IPS-18a (cell line): ENCODE results near the gene AFAP1L1.

Experiments used
- H3K27ac ChIP-seq: one replicate; pipeline ENCODE4 v1.5.1; 2013; ENCODE audit warnings: low read length
- H3K27me3 ChIP-seq: one replicate; pipeline ENCODE4 v1.6.1; 2013; ENCODE audit warnings: mild to moderate bottlenecking, low read length; ENCODE audit not compliant: control insufficient read depth, insufficient read depth
- H3K36me3 ChIP-seq: one replicate; pipeline ENCODE4 v1.6.1; 2013; ENCODE audit warnings: low read depth, low read length; ENCODE audit not compliant: control insufficient read depth
- H3K4me1 ChIP-seq: one replicate; pipeline ENCODE4 v1.6.1; 2013; ENCODE audit warnings: low read depth, low read length; ENCODE audit not compliant: control insufficient read depth
- H3K4me3 ChIP-seq: one replicate; pipeline ENCODE4 v1.5.1; 2013; ENCODE audit warnings: low read length
- H3K9ac ChIP-seq: one replicate; pipeline ENCODE4 v1.6.1; 2013; ENCODE audit warnings: mild to moderate bottlenecking, low read length, moderate library complexity
- H3K9me3 ChIP-seq: one replicate; pipeline ENCODE4 v1.6.1; 2013; ENCODE audit warnings: low read depth, low read length; ENCODE audit not compliant: control insufficient read depth

AFAP1L1 gene

GRCh38 chr5:149322518-149322917, 50.9 kb downstream of the AFAP1L1 start:
- no peaks in the 10 kb centered on the region for H3K36me3 ChIP-seq
- no peak overlapping the region for H3K27ac ChIP-seq
- H3K9me3 ChIP-seq = no peaks in the 10 kb centered on the region
- H3K4me1 ChIP-seq = peaks cover 3% of the 10 kb centered on the region
- H3K4me3 ChIP-seq = no peak overlapping the region
- H3K27me3 ChIP-seq = no peaks in the 10 kb centered on the region
- no peak overlapping the region for H3K9ac ChIP-seq

GRCh38 chr5:149323210-149323609, 51.6 kb downstream of the AFAP1L1 start:
- H3K27me3 ChIP-seq = no peaks in the 10 kb centered on the region
- no peak overlapping the region for H3K27ac ChIP-seq
- no peak overlapping the region for H3K9ac ChIP-seq
- no peaks in the 10 kb centered on the region for H3K9me3 ChIP-seq
- H3K36me3 ChIP-seq = no peaks in the 10 kb centered on the region
- H3K4me3 ChIP-seq = no peak overlapping the region
- peaks cover 3% of the 10 kb centered on the region for H3K4me1 ChIP-seq

- Histone ChIP-seq H3K27ac (no peak overlapping the region), H3K4me1 (peaks cover 3% of the 10 kb centered on the region), H3K4me3 (no peak overlapping the region), H3K27me3 (no peaks in the 10 kb centered on the region), H3K9me3 (no peaks in the 10 kb centered on the region), H3K9ac (no peak overlapping the region), H3K36me3 (no peaks in the 10 kb centered on the region)
Observed at GRCh38 chr5:149323621-149324205, 52.1 kb downstream of the AFAP1L1 start.

- H3K4me1 ChIP-seq = peaks cover 3% of the 10 kb centered on the region
- no peak overlapping the region for H3K9ac ChIP-seq
- no peaks in the 10 kb centered on the region for H3K27me3 ChIP-seq
- H3K4me3 ChIP-seq = no peak overlapping the region
- no peaks in the 10 kb centered on the region for H3K9me3 ChIP-seq
- H3K27ac ChIP-seq = no peak overlapping the region
- no peaks in the 10 kb centered on the region for H3K36me3 ChIP-seq
Observed at GRCh38 chr5:149324641-149325040, 53.0 kb downstream of the AFAP1L1 start.

GRCh38 chr5:149325166-149325735, 53.6 kb downstream of the AFAP1L1 start:
- no peaks in the 10 kb centered on the region for H3K27me3 ChIP-seq
- H3K27ac ChIP-seq = no peak overlapping the region

GRCh38 chr5:149325894-149326293, 54.2 kb downstream of the AFAP1L1 start:
- Histone ChIP-seq H3K9ac (no peak overlapping the region), H3K27me3 (no peaks in the 10 kb centered on the region), H3K27ac (no peak overlapping the region), H3K36me3 (no peaks in the 10 kb centered on the region), H3K4me1 (peaks cover under 1% of the 10 kb centered on the region), H3K9me3 (no peaks in the 10 kb centered on the region), H3K4me3 (no peak overlapping the region)

More at GRCh38 chr5:149325166-149325735, 53.6 kb downstream of the AFAP1L1 start:
- H3K4me1 ChIP-seq = peaks cover 3% of the 10 kb centered on the region
- no peaks in the 10 kb centered on the region for H3K36me3 ChIP-seq
- no peak overlapping the region for H3K4me3 ChIP-seq
- H3K9me3 ChIP-seq = no peaks in the 10 kb centered on the region
- H3K9ac ChIP-seq = no peak overlapping the region

GRCh38 chr5:149326611-149327010, 55.0 kb downstream of the AFAP1L1 start:
- no peaks in the 10 kb centered on the region for H3K27me3 ChIP-seq
- H3K4me3 ChIP-seq = no peak overlapping the region
- no peak overlapping the region for H3K27ac ChIP-seq
- H3K9me3 ChIP-seq = no peaks in the 10 kb centered on the region
- no peaks in the 10 kb centered on the region for H3K4me1 ChIP-seq
- no peak overlapping the region for H3K9ac ChIP-seq
- no peaks in the 10 kb centered on the region for H3K36me3 ChIP-seq

GRCh38 chr5:149328177-149328576, 56.5 kb downstream of the AFAP1L1 start:
- Histone ChIP-seq H3K27me3 (no peaks in the 10 kb centered on the region), H3K4me1 (no peaks in the 10 kb centered on the region), H3K36me3 (no peaks in the 10 kb centered on the region), H3K4me3 (no peak overlapping the region), H3K9me3 (no peaks in the 10 kb centered on the region), H3K27ac (no peak overlapping the region), H3K9ac (no peak overlapping the region)

- Histone ChIP-seq H3K4me1 (no peaks in the 10 kb centered on the region), H3K27me3 (no peaks in the 10 kb centered on the region), H3K9me3 (no peaks in the 10 kb centered on the region), H3K27ac (no peak overlapping the region), H3K4me3 (no peak overlapping the region), H3K36me3 (no peaks in the 10 kb centered on the region), H3K9ac (no peak overlapping the region)
Observed at GRCh38 chr5:149333711-149334443, 62.2 kb downstream of the AFAP1L1 start.

GRCh38 chr5:149337736-149338135, 66.1 kb downstream of the AFAP1L1 start:
- Histone ChIP-seq H3K9ac (no peak overlapping the region), H3K4me3 (no peak overlapping the region), H3K27ac (no peak overlapping the region), H3K36me3 (no peaks in the 10 kb centered on the region), H3K9me3 (no peaks in the 10 kb centered on the region), H3K27me3 (no peaks in the 10 kb centered on the region), H3K4me1 (no peaks in the 10 kb centered on the region)

- H3K27ac ChIP-seq = no peak overlapping the region
- H3K36me3 ChIP-seq = no peaks in the 10 kb centered on the region
- H3K9ac ChIP-seq = no peak overlapping the region
- no peaks in the 10 kb centered on the region for H3K9me3 ChIP-seq
- no peaks in the 10 kb centered on the region for H3K4me1 ChIP-seq
- no peak overlapping the region for H3K4me3 ChIP-seq
- H3K27me3 ChIP-seq = no peaks in the 10 kb centered on the region
Observed at GRCh38 chr5:149338364-149338763, 66.7 kb downstream of the AFAP1L1 start.

GRCh38 chr5:149340920-149341319, 69.3 kb downstream of the AFAP1L1 start:
- Histone ChIP-seq H3K27me3 (no peaks in the 10 kb centered on the region), H3K4me1 (no peaks in the 10 kb centered on the region), H3K9ac (no peak overlapping the region), H3K9me3 (no peaks in the 10 kb centered on the region), H3K36me3 (no peaks in the 10 kb centered on the region), H3K27ac (no peak overlapping the region), H3K4me3 (no peak overlapping the region)
